ENCODE data around the gene PFKM. TPM values are rescaled to one million over a fixed set of nuclear protein-coding genes. Genes with fewer than 3 reads are reported as not detected.

PFKM gene
- total and polyA plus RNA-seq, 2 of the 4 experiments (the other 2 are of a cell fraction), result 56.7 to 82.6 TPM

DNA sequence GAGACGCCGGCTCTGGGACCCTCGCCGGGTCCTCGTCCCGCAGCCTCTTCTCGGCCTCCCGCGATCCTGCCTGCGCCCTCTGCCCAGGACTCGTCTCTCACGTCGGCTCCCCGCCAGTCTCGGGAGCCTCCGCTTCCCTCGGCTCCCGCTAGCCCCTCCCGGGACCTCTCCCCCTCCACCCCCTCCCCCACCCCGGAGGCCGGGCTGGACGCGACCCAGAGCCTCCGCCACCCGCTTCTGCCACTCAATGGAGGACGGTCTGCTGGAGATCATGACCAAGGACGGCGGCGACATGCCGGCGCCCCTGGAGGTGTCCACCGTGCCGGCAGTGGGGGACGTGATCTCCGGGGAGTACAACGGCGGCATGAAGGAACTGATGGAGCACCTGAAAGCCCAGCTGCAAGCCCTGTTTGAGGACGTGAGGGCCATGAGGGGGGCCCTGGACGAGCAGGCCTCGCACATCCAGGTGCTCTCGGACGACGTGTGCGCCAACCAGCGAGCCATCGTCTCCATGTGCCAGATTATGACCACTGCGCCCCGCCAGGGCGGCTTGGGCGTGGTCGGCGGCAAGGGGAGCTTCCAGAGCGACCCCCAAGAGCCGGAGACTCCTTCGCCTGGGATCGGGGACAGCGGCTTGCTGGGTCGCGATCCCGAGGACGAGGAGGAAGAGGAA lies 64.8 kb downstream of the PFKM start:
- CTCF ChIA-PET, result interaction anchor here (1.0 to 1.3 kb wide), 2 partner anchors 10 to 16 kb away, joined by 3 to 4 read pairs; no protein-coding TSS in a partner anchor
- H2BK120ac ChIP-seq (ENCODE audit: low read depth, low read length), result no peak overlapping the region
- no peak overlapping the region for H2BK20ac ChIP-seq (ENCODE audit: low read depth, low read length)
- no peak overlapping the region for H3K9ac ChIP-seq (ENCODE audit: low read depth, low read length)
- peak overlapping the region; percentile 89 for H2AFZ ChIP-seq (replicated peaks; ENCODE audit: low read length, poor library complexity)
- dilution Hi-C loops (cut with HindIII; ENCODE audit: low sequenced_read_pairs, unreplicated experiment), result no loop called here
- H3K36me3 ChIP-seq (ENCODE audit: control insufficient read depth, insufficient read depth, low read length), result no peaks in the 10 kb centered on the region
- H3K27ac ChIP-seq (ENCODE audit: insufficient read depth, low read length), result no peak overlapping the region
- no peak overlapping the region for H2BK15ac ChIP-seq (ENCODE audit: low read depth, low read length)
- no peak overlapping the region; the same call in 1 of the 2 replicates for H2AK5ac ChIP-seq (ENCODE audit: low read depth, low read length)
- TF ChIP-seq POLR2A (IDR thresholded peaks at IDR 0.05; ENCODE audit: low read depth, low read length) (no peak), CHD1 (IDR thresholded peaks at IDR 0.05; ENCODE audit: low read depth, low read length) (no peak), NFE2L2 (IDR thresholded peaks at IDR 0.05; ENCODE audit: low read depth, low read length) (no peak), RFX5 (IDR thresholded peaks at IDR 0.05; ENCODE audit: low read depth, low read length) (no peak), RCOR1 (IDR thresholded peaks at IDR 0.05; ENCODE audit: insufficient replicate concordance, low read length) (no peak)
- TF ChIP-seq, protein P1, sequence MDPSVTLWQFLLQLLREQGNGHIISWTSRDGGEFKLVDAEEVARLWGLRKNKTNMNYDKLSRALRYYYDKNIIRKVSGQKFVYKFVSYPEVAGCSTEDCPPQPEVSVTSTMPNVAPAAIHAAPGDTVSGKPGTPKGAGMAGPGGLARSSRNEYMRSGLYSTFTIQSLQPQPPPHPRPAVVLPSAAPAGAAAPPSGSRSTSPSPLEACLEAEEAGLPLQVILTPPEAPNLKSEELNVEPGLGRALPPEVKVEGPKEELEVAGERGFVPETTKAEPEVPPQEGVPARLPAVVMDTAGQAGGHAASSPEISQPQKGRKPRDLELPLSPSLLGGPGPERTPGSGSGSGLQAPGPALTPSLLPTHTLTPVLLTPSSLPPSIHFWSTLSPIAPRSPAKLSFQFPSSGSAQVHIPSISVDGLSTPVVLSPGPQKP (IDR thresholded peaks at IDR 0.05; ENCODE audit: borderline replicate concordance, low read depth, low read length), result no peak
- TF ChIP-seq, protein P2, sequence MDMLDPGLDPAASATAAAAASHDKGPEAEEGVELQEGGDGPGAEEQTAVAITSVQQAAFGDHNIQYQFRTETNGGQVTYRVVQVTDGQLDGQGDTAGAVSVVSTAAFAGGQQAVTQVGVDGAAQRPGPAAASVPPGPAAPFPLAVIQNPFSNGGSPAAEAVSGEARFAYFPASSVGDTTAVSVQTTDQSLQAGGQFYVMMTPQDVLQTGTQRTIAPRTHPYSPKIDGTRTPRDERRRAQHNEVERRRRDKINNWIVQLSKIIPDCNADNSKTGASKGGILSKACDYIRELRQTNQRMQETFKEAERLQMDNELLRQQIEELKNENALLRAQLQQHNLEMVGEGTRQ (IDR thresholded peaks at IDR 0.05; ENCODE audit: low read depth, low read length), result no peak
- TF ChIP-seq, protein P3, sequence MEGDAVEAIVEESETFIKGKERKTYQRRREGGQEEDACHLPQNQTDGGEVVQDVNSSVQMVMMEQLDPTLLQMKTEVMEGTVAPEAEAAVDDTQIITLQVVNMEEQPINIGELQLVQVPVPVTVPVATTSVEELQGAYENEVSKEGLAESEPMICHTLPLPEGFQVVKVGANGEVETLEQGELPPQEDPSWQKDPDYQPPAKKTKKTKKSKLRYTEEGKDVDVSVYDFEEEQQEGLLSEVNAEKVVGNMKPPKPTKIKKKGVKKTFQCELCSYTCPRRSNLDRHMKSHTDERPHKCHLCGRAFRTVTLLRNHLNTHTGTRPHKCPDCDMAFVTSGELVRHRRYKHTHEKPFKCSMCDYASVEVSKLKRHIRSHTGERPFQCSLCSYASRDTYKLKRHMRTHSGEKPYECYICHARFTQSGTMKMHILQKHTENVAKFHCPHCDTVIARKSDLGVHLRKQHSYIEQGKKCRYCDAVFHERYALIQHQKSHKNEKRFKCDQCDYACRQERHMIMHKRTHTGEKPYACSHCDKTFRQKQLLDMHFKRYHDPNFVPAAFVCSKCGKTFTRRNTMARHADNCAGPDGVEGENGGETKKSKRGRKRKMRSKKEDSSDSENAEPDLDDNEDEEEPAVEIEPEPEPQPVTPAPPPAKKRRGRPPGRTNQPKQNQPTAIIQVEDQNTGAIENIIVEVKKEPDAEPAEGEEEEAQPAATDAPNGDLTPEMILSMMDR (conservative IDR thresholded peaks at IDR 0.05; ENCODE audit: low read depth, low read length), result no peak
- POLR2A ChIA-PET (ENCODE audit: unreplicated experiment), result no interaction called here
- no peak overlapping the region for H3K23ac ChIP-seq (ENCODE audit: low read depth, low read length)
- peak overlapping the region in 1 of 2 experiments; percentile 4; a peak in 1 of 4 replicates for H4K8ac ChIP-seq (ENCODE audit: low read depth in 2 of 2, low read length in 2 of 2)
- WGBS, 2 experiments (ENCODE audit: extremely low coverage in 2 of 2, insufficient read length in 1 of 2), result 4% methylated on average over 33 of the region's 61 CpGs; no CpG with 5 or more reads in 1 of the 2 experiments
- peak overlapping the region; percentile 51 for H3K4me3 ChIP-seq (ENCODE audit: insufficient read depth, low read depth, low read length)
- H3K18ac ChIP-seq (ENCODE audit: low read depth, low read length), result no peak overlapping the region
- peak overlapping the region; percentile 89 for H3K4me2 ChIP-seq (ENCODE audit: low read depth, low read length)
- H3K27me3 ChIP-seq (ENCODE audit: control insufficient read depth, insufficient read depth, low read length), result peaks cover 57% of the 10 kb centered on the region
- no peak overlapping the region for H3K4ac ChIP-seq (ENCODE audit: low read depth, low read length)
- no peak overlapping the region for H3K56ac ChIP-seq (ENCODE audit: extremely low read depth, insufficient read depth, low read length)
- no peak overlapping the region for H4K5ac ChIP-seq (ENCODE audit: low read depth, low read length)
- H2BK5ac ChIP-seq (ENCODE audit: low read depth, low read length, poor library complexity, severe bottlenecking), result no peak overlapping the region
- peaks cover 3% of the 10 kb centered on the region; the same call in 1 of the 2 replicates for H3K4me1 ChIP-seq (ENCODE audit: control insufficient read depth, insufficient read depth, low read length)
- H3K9me1 ChIP-seq (ENCODE audit: insufficient read depth, low read length), result no peaks in the 10 kb centered on the region; the same call in 1 of the 2 replicates
- in situ Hi-C loops (cut with MboI; ENCODE audit: low sequenced_read_pairs), result no loop called here
- BruUV-seq (replicated peaks), result no TSS peak
- peak; percentile 7 for ATAC-seq (ENCODE audit: low read depth)
- H3K79me1 ChIP-seq (ENCODE audit: low read depth in 1 of 2, low read length in 2 of 2), result no peaks in the 10 kb centered on the region
- no peak overlapping the region for H4K91ac ChIP-seq (ENCODE audit: insufficient read depth, low read depth, low read length)
- no peak overlapping the region for H2AK9ac ChIP-seq (replicated peaks; ENCODE audit: low read depth, low read length, poor library complexity)
- H3K9me3 ChIP-seq (ENCODE audit: control insufficient read depth, insufficient read depth, low read length), result no peaks in the 10 kb centered on the region
- intact Hi-C loops (cut with micrococcal nuclease), result no loop called here
- DNase-seq, result no peak
- no peak overlapping the region for H3K14ac ChIP-seq (replicated peaks; ENCODE audit: low read depth, low read length)
- H4K20me1 ChIP-seq (ENCODE audit: insufficient read depth, low read length), result no peaks in the 10 kb centered on the region
